GM18951 (cell line): ENCODE results near the gene UBE2D2.
A peak's percentile ranks its signal among the peaks of the same experiment; 100 is the strongest.

Source experiments
- POLR2A ChIP-seq: IDR thresholded peaks from 4 replicates; pipeline ENCODE4 v1.6.1; 2011; ENCODE audit warnings: mild to moderate bottlenecking; ENCODE audit not compliant: insufficient read length, insufficient read depth; ENCODE audit errors: extremely low read depth
- in situ Hi-C: fragments of 300-500 bp; cut with MboI; formaldehyde crosslinking; loops from one replicate; pipeline ENCODE4 v1.12.0; 2022; ENCODE audit warnings: low sequenced_read_pairs, mixed read lengths, inconsistent platforms; ENCODE audit not compliant: unreplicated experiment

The UBE2D2 gene

GRCh38 chr5:139641116-139642080, 80.3 kb downstream of the UBE2D2 start:
- TF ChIP-seq POLR2A = no peak

DNA sequence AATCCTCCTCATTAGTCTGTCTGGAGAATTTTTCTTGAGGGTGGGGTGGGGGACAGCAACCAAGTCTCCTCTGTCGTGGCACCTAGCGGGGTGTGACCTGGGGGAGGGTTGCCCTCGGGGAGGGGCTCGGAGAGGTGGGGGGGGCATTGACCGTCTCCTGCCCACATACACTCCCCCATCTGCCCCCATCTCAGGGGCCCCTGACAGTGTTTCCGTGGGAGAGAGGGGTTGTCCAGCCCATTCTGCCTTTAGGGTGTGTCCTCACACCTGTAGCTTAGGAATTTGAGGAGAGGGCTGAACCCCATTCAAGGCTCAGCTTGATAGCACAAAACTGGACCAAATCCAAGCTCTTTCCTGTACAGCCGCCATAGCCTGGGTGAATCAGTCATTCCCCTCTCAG, 81.1 kb downstream of the UBE2D2 start:
- no peak for TF ChIP-seq POLR2A
- in situ Hi-C loops = no loop called here

More at GRCh38 chr5:139641116-139642080, 80.3 kb downstream of the UBE2D2 start:
- in situ Hi-C loops = no loop called here

DNA sequence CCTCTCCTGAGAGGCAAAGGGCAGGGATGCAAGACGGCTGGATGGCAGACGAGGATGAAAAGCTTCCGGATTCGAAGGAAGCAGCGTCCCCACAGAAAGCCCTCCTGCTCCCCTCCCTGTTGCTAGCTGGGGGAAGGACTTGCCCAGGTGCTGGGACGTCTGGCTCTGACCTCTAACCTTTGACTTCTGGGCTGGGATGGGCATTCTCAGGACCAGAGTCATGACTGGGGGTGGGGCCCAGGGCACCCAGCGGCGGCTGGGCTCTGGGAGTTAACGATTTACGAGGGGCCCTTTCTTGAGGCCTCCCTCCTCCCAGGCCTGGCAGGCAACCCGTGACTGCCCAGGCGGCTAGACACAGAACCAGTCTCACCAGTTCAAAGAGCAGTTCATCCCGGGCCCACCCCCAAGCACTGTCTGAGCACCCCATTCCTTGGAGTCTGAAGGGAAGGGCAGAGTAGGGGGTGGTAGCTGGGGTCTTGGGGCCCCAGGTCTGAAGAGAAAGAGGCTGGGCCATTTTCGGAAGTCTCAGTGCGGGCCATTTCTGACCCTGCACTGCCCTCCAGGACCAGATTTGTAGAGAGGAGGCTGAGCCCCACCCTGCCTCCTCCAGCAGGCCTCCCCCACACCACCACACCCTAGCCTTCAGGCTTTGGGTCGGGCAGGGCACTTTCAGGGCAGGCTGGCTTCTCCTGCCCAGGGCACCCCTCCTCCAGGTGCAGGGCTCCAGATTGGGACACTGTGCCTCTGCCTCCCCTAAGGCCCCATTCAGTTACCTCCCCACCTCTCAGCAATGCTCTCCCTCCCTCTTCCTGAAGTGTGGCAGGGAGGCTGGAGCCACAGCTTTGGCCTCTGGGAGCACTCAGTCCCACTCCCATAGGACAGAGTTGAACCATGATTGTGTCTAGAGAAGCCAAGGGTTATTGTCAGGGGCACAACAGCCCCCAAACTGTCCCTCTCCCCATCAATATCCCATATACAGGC, 82.0 kb downstream of the UBE2D2 start:
- no peak for TF ChIP-seq POLR2A
- in situ Hi-C loops = no loop called here

DNA sequence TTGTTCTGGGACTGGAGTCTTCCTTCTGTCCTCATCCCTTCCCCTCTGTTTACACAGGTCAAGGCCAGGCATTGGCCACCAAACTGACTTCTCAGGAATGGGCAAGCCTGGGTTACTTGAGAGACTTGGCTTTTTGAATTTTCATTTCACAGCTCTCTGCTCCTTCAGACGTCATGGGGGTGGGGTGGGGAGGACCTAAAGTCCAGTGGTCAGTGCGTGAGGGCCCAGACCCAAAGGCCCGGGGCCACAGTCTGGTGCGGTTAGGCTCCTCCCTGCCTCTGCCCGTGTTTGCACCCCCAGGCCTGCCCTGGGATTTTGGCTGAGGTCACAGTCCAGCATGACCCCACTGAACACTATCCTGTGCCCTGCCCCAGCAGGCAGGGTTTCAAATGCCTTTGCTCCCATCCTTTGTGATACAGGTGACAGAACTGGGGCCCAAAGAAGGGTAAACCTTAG, 82.9 kb downstream of the UBE2D2 start:
- no peak for TF ChIP-seq POLR2A
- in situ Hi-C loops = no loop called here

GRCh38 chr5:139644646-139645429, 83.7 kb downstream of the UBE2D2 start:
- in situ Hi-C loops = loop anchor here (5.0 kb wide), 1 partner anchor 62 kb away; no protein-coding TSS in a partner anchor

DNA sequence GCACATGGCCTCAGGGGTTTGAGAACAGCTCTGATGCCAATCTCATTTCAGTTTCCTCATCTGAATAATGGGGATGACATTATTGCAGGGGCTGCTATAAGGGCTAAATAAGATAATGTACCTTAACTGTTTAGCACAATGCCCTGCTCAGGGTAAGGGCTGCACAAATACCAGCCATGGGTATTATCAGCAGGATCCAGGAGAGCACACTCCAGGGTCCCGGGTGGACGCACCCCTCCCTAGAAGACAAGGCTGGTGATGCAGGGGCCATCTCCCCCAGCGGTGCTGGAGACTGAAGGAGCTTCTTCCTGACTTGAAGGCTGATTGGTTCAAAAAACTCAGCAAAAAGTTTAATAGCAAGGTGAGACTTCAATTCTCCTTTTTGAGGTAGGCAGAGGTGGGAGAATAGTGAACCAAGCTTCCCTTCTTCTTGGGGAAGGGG, 84.3 kb downstream of the UBE2D2 start:
- in situ Hi-C loops = loop anchor here (5.0 kb wide), 1 partner anchor 62 kb away; no protein-coding TSS in a partner anchor

More at GRCh38 chr5:139644646-139645429, 83.7 kb downstream of the UBE2D2 start:
- no peak for TF ChIP-seq POLR2A

GRCh38 chr5:139646111-139646510, 85.0 kb downstream of the UBE2D2 start:
- no peak for TF ChIP-seq POLR2A
- in situ Hi-C loops = loop anchor here (5.0 kb wide), 1 partner anchor 61 kb away; no protein-coding TSS in a partner anchor

More for the DNA sequence above, 84.3 kb downstream of the UBE2D2 start:
- no peak for TF ChIP-seq POLR2A

- in situ Hi-C loops = loop anchor here (5.0 kb wide), 1 partner anchor 60 kb away; no protein-coding TSS in a partner anchor
- no peak for TF ChIP-seq POLR2A
Measured at GRCh38 chr5:139646912-139647505, 85.9 kb downstream of the UBE2D2 start.

DNA sequence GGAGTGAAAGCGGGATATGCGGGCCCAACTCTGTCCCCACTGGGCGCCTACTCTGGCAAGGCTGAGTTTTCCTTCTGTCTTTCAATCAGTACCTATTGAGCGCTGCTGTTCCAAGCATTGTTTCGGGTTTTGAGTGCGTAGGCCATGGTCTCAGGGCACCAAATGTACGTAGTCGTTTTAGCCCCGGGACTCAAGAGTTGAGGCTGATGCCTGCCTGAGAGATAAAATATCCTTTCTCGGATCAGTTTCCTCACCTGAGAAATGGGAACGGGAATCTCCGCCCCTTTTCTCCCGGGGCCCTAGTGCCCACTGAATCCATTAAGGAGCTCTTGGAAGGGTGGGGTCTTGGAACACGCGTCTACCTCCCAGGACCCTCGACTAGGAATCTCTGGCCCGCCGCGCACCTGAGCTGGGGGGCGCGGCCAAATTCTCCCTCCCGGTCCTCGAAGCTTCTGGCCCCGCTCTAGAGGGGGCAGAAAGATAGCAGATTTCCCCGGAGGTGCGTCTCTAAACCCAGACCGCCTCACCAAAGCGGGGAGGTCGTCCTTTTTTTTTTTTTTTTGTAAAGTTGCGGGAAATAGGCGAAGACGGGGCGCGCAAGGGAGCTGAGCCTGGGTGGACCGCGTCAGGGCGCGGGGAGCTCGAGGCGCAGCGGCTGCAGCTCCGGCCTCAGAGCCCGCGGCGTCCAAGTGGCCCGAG, 86.5 kb downstream of the UBE2D2 start:
- in situ Hi-C loops = loop anchor here (5.0 kb wide), 1 partner anchor 60 kb away; no protein-coding TSS in a partner anchor
- no peak for TF ChIP-seq POLR2A

GRCh38 chr5:139648205-139649081, 87.3 kb downstream of the UBE2D2 start, which contains the start of gene CXXC5:
Gene CXXC5 (plus strand): TSS chr5:139648349. CDS start chr5:139680524, 32,175 bp downstream.
- peak; percentile 79 for TF ChIP-seq POLR2A
- in situ Hi-C loops = loop anchor here (5.0 kb wide), 1 partner anchor 59 kb away; no protein-coding TSS in a partner anchor
